Gastroesophageal sphincter (tissue), 3 donors: ENCODE data around the gene FUT8.

ENCODE experiments used
- CTCF ChIP-seq, 4 experiments: fragments of 200-600 bp in 2 of 4; fragments of 450-650 bp in 2 of 4; sonication (generic) in 1 of 4; IDR thresholded peaks; one replicate each; pipeline ENCODE4 v1.5.1; 2017 to 2019; ENCODE audit warnings: antibody characterized with exemption in 4 of 4, mild to moderate bottlenecking in 2 of 4, moderate library complexity in 2 of 4
- POLR2AphosphoS5 ChIP-seq: sonication (generic); formaldehyde crosslinking; IDR thresholded peaks from one replicate; pipeline ENCODE4 v1.6.1; 2017; ENCODE audit warnings: antibody characterized with exemption

DNA sequence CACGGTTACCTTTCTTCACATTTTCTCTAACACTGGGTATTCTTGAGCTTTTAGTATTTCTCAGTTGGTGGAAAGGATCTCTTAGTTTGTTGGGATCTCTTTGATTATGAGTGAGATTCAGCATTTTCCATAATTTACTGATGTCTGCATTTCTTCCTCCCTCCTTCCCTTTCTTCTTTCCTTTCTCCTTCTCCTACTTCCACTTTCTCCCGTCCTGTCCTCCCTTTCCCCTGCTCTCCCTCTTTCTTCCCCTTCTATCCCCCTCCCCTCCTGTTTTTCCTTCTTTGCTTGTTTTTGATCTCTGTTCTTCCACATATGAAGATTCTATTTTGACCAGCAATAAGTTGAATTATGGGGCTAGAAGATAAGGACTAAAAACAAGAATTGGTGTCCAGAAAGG, 66.9 kb downstream of the FUT8 start:
- no peak for TF ChIP-seq CTCF (IDR thresholded peaks at IDR 0.05)
- TF ChIP-seq POLR2AphosphoS5, result no peak
